Panc1 (cell line): ENCODE results near the gene MEGF10. TPM values are rescaled to one million over a fixed set of nuclear protein-coding genes. Genes with fewer than 3 reads are reported as not detected.

Source experiments
- ATAC-seq: fragments of 200-7000 bp; cut with Tn5 transposase; 2 replicates; pipeline ENCODE4 v1.9.1; 2020; ENCODE audit warnings: mild to moderate bottlenecking, moderate library complexity
- BruUV-seq: library from RNA; stranded (reverse); fragments of 400-500 nt; replicated peaks from 2 replicates; lab custom pipeline; 2021; lab: Mats Ljungman, UMichigan
- CTCF ChIA-PET: fragments of 300-600 bp; sonication (Branson Sonifier 250); formaldehyde crosslinking; loops from one replicate; lab custom pipeline; 2022; ENCODE audit warnings: antibody characterized with exemption; lab: Charles Lee
- POLR2A ChIA-PET: fragments of 300-600 bp; sonication (Branson Sonifier 250); formaldehyde crosslinking; loops from one replicate; lab custom pipeline; 2022; ENCODE audit warnings: antibody characterized with exemption; lab: Charles Lee
- DNase-seq: peaks from one replicate; pipeline ENCODE4 v3.0.0-alpha.2; 2010; ENCODE audit warnings: low read depth, low spot score
- H3K27ac ChIP-seq: 2 replicates; pipeline ENCODE4 v1.5.1; 2011; ENCODE audit warnings: mild to moderate bottlenecking, low read length, inconsistent platforms
- H3K27me3 ChIP-seq: fragments of 200-500 bp; sonication (Bioruptor generic); 2 replicates; pipeline ENCODE4 v1.6.0; 2014; ENCODE audit warnings: low read length, inconsistent platforms; ENCODE audit not compliant: control insufficient read depth, insufficient read depth
- H3K36me3 ChIP-seq: fragments of 200-500 bp; sonication (Bioruptor generic); 2 replicates; pipeline ENCODE4 v1.5.1; 2014; ENCODE audit warnings: inconsistent platforms, mild to moderate bottlenecking, low read length, moderate library complexity; ENCODE audit not compliant: control insufficient read depth, insufficient read depth
- H3K4me1 ChIP-seq: 2 replicates; pipeline ENCODE4 v1.5.1; 2011; ENCODE audit warnings: inconsistent platforms, mild to moderate bottlenecking, low read length, moderate library complexity; ENCODE audit not compliant: control insufficient read depth, insufficient read depth
- H3K4me3 ChIP-seq, 2 experiments: 2 replicates each; pipeline ENCODE4 v1.5.1; 2011 to 2012; ENCODE audit warnings: low read depth in 2 of 2, low read length in 2 of 2, mild to moderate bottlenecking in 2 of 2, inconsistent platforms in 1 of 2, moderate library complexity in 1 of 2
- H3K9me3 ChIP-seq: fragments of 200-500 bp; sonication (Bioruptor generic); 2 replicates; pipeline ENCODE4 v1.5.1; 2014; ENCODE audit warnings: low read depth, mild to moderate bottlenecking, inconsistent platforms, low read length, moderate library complexity; ENCODE audit not compliant: control insufficient read depth, insufficient read depth
- POLR2AphosphoS5 ChIP-seq: IDR thresholded peaks from 2 replicates; pipeline ENCODE4 v1.6.1; 2012; ENCODE audit warnings: mild to moderate bottlenecking, low read depth, low read length, moderate library complexity
- SIN3A ChIP-seq: IDR thresholded peaks from 2 replicates; pipeline ENCODE4 v1.6.1; 2012; ENCODE audit warnings: low read depth, mild to moderate bottlenecking, low read length, moderate library complexity, borderline replicate concordance; ENCODE audit not compliant: insufficient read depth
- TCF7L2 ChIP-seq: IDR thresholded peaks from 2 replicates; pipeline ENCODE4 v1.6.1; 2011; ENCODE audit warnings: mild to moderate bottlenecking, low read depth, low read length, inconsistent platforms
- in situ Hi-C: cut with HindIII; loops from 2 replicates; pipeline ENCODE4 v1.10.0; 2016; ENCODE audit warnings: low sequenced_read_pairs, low pct_unique_long_range_greater_than_20kb
- intact Hi-C: fragments of 100-400 bp; cut with micrococcal nuclease; formaldehyde crosslinking; loops from one replicate; pipeline ENCODE4 v1.10.0; 2022; ENCODE audit not compliant: unreplicated experiment
- total RNA-seq: library from RNA; stranded (reverse); gene quantifications from one replicate; pipeline ENCODE4 v1.2.1, GENCODE V29; 2021; ENCODE audit not compliant: unreplicated experiment
- TF ChIP-seq, protein P1 (sequence below), 2 experiments: IDR thresholded peaks; 2 replicates each; pipeline ENCODE4 v1.6.1; 2011 to 2012; ENCODE audit warnings: low read depth in 2 of 2, control low read depth in 1 of 2, low read length in 1 of 2, mild to moderate bottlenecking in 1 of 2, moderate library complexity in 1 of 2; ENCODE audit not compliant: insufficient read depth in 1 of 2
- TF ChIP-seq, protein P2 (sequence below): fragments of 450-650 bp; IDR thresholded peaks from 2 replicates; pipeline ENCODE4 v1.5.1; 2017; ENCODE audit warnings: mild to moderate bottlenecking

MEGF10 gene
- total RNA-seq, 1 experiment from 2014 or later, result not detected

DNA sequence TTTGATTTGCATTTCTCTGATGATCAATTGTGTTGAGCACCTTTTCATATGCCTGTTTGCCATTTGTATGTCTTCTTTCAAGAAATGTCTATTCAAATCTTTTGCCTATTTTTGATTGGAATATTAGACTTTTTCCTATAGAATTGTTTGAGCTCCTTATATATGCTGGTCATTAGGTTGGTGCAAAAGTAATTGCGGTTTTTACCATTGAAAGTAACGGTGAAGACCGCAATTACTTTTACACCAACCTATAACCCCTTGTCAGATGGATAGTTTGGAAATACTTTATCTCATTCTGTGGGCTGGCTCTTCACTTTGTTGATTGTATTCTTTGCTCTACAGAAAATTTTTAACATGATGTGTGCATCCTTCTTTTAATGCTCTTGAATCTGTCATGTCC is 113.6 kb downstream of the MEGF10 start:
- DNase-seq (no peak), ATAC-seq (no peak)
- Histone ChIP-seq H3K9me3 (no peaks in the 10 kb centered on the region), H3K4me1 (no peaks in the 10 kb centered on the region), H3K4me3 (no peak overlapping the region), H3K36me3 (no peaks in the 10 kb centered on the region), H3K27ac (no peak overlapping the region), H3K27me3 (0 out of 2 replicates have a peak, but pooled peaks cover 4% of the 10 kb centered on the region)
- no TSS peak for BruUV-seq
- ChIA-PET POLR2A (no interaction called here), CTCF (no interaction called here)
- intact Hi-C loops (no loop called here), in situ Hi-C loops (no loop called here)
- no peak for TF ChIP-seq POLR2AphosphoS5
- TF ChIP-seq TCF7L2, result no peak
- TF ChIP-seq SIN3A, result no peak

DNA sequence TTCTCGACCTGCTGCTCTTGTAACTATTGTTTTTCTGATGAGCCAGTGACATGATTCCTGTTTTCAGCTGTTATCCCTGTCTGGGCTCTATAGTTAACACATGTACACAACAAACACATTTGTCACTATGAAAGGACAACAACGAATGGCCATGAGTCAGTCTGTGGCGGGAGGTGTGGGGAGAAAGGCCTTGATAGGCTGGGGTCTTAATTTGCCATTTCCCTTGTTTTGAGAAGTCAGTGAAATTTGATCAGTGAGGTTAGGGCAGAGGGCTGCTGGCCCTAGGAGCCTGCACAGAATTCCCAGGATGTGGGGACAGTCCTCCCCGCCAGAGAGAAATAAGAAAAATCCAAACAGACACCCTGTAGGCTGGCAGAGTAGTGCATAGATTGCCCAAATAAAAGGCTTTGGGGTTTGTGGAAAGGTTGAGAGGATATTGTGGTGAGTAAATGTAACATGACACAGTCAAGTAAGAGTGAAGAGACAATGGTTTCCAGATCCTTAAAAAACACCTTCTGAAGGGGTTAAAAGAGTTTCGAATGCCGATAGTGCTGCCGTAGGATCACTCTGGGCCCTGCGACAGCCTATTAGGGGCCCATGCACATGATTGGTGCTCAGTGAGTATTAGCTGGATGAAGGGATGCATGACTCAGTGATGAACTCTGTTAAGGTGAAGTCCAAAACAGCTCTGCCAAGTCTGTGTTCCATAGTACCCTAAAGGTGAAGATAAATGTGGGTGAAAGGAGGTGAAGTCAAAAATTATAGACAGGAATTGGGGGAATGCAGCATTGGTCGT is 115.9 kb downstream of the MEGF10 start:
- BruUV-seq, result no TSS peak
- H3K27ac ChIP-seq, result no peak overlapping the region
- H3K9me3 ChIP-seq, result no peaks in the 10 kb centered on the region
- ATAC-seq, result no peak
- TF ChIP-seq, protein P1, sequence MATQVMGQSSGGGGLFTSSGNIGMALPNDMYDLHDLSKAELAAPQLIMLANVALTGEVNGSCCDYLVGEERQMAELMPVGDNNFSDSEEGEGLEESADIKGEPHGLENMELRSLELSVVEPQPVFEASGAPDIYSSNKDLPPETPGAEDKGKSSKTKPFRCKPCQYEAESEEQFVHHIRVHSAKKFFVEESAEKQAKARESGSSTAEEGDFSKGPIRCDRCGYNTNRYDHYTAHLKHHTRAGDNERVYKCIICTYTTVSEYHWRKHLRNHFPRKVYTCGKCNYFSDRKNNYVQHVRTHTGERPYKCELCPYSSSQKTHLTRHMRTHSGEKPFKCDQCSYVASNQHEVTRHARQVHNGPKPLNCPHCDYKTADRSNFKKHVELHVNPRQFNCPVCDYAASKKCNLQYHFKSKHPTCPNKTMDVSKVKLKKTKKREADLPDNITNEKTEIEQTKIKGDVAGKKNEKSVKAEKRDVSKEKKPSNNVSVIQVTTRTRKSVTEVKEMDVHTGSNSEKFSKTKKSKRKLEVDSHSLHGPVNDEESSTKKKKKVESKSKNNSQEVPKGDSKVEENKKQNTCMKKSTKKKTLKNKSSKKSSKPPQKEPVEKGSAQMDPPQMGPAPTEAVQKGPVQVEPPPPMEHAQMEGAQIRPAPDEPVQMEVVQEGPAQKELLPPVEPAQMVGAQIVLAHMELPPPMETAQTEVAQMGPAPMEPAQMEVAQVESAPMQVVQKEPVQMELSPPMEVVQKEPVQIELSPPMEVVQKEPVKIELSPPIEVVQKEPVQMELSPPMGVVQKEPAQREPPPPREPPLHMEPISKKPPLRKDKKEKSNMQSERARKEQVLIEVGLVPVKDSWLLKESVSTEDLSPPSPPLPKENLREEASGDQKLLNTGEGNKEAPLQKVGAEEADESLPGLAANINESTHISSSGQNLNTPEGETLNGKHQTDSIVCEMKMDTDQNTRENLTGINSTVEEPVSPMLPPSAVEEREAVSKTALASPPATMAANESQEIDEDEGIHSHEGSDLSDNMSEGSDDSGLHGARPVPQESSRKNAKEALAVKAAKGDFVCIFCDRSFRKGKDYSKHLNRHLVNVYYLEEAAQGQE (IDR thresholded peaks at IDR 0.05; ENCODE audit: insufficient read depth in 1 of 2, low read depth in 2 of 2, low read length in 1 of 2), result no peak
- TF ChIP-seq, protein P2, sequence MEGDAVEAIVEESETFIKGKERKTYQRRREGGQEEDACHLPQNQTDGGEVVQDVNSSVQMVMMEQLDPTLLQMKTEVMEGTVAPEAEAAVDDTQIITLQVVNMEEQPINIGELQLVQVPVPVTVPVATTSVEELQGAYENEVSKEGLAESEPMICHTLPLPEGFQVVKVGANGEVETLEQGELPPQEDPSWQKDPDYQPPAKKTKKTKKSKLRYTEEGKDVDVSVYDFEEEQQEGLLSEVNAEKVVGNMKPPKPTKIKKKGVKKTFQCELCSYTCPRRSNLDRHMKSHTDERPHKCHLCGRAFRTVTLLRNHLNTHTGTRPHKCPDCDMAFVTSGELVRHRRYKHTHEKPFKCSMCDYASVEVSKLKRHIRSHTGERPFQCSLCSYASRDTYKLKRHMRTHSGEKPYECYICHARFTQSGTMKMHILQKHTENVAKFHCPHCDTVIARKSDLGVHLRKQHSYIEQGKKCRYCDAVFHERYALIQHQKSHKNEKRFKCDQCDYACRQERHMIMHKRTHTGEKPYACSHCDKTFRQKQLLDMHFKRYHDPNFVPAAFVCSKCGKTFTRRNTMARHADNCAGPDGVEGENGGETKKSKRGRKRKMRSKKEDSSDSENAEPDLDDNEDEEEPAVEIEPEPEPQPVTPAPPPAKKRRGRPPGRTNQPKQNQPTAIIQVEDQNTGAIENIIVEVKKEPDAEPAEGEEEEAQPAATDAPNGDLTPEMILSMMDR, result no peak
- TF ChIP-seq POLR2AphosphoS5 (no peak), TCF7L2 (no peak), SIN3A (no peak)
- DNase-seq, result no peak
- H3K4me1 ChIP-seq, result no peaks in the 10 kb centered on the region
- H3K27me3 ChIP-seq, result 0 out of 2 replicates have a peak, but pooled peaks cover 4% of the 10 kb centered on the region
- in situ Hi-C loops (no loop called here), intact Hi-C loops (no loop called here)
- H3K4me3 ChIP-seq, result no peak overlapping the region
- H3K36me3 ChIP-seq, result no peaks in the 10 kb centered on the region
- ChIA-PET CTCF (no interaction called here), POLR2A (no interaction called here)
